ENCODE data around the gene FERMT3. TPM values are rescaled to one million over a fixed set of nuclear protein-coding genes. Genes with fewer than 3 reads are reported as not detected.

FERMT3 gene
- total and polyA plus RNA-seq, 2 of the 13 experiments (the other 11 are each of a cell fraction or from before 2014, with no cell fraction given) = 0.29 TPM; not detected in 1

DNA sequence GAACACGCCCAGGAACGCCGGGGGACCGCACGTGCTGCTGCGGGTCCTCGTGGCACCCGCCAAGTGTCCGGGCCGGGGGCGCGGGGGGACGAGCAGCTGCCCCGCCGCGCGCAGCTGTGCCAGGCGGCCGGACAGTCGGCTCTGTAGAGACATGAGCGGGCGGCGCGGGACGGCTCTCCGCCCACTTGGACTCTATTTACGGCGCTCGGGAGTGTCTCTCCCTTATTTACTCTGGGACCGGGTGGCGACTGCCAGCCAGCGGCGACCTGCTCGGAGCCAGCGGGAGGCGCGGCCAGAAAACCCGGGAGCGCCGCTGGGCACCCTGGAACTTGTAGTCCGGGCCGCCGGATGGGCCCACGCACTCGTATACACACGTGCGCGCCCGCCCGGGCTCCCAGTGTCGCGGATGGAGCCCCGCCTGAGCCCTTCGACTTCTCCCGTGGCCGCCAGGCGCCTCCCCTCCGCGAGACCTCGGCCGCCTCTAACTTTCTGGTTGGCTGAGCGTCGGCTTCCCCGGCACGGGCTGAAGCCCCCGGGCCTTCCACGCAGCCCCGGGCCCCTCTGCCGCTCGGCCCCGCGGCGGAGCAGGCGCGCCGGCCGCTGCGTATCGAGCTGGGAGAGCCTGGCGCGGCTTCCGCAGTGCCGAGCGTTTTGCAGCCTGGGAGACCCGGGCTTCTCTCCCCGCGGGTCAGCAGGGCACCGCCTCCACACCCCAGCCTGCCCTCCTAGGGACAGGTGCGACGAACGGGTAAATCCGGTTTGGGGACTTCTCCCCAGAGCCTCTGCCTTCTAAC lies 40.5 kb upstream of the FERMT3 start, which contains the start of gene MACROD1:
MACROD1 (minus strand) TSS at position 272 of the 794 bp plus-strand sequence; CDS start at position 153, 119 bp downstream.
- in situ Hi-C loops (cut with HindIII; ENCODE audit: extremely low pct_ligation_motif_present, low pct_unique_long_range_greater_than_20kb) (no loop called here), intact Hi-C loops (cut with micrococcal nuclease; ENCODE audit: unreplicated experiment) (no loop called here)
- 2% methylated on average over 19 of the region's 92 CpGs for WGBS (ENCODE audit: low lambda C conversion rate)
- ChIA-PET CTCF (ENCODE audit: low intra/inter-chr PET ratio, low total read pairs) (no interaction called here), POLR2A (interaction anchor here (0.6 to 3.5 kb wide), 12 partner anchors 15 to 159 kb away, joined by 3 to 31 read pairs (median 4); partner anchors contain the start of genes CATSPERZ, FKBP2, STIP1 and TRMT112)
- Histone ChIP-seq H3K4me1 (ENCODE audit: insufficient read depth, low read length) (peaks cover 43% of the 10 kb centered on the region), H3K4me3 (replicated peaks in 1 of 3; ENCODE audit: insufficient read depth in 1 of 3, low read depth in 2 of 3, low read length in 3 of 3) (peak within 1 kb of the TSS; percentile 55 to 94 (median 94)), H3K79me2 (ENCODE audit: insufficient read depth, low read length) (peaks cover 17% of the 10 kb centered on the region), H3K27ac (ENCODE audit: extremely low read length, insufficient read depth, low read length) (peak within 1 kb of the TSS; percentile 89), H4K20me1 (ENCODE audit: insufficient read depth, low read length) (no peaks in the 10 kb centered on the region), H2AFZ (ENCODE audit: low read length) (no peak within 1 kb of the TSS), H3K36me3 (replicated peaks in 1 of 2; ENCODE audit: control insufficient read depth in 1 of 2, insufficient read depth in 2 of 2, low read length in 2 of 2) (no peaks in the 10 kb centered on the region), H3K9me3 (ENCODE audit: low read length) (no peaks in the 10 kb centered on the region), H3K4me2 (ENCODE audit: low read depth, low read length) (peak within 1 kb of the TSS; percentile 88), H3K9ac (ENCODE audit: insufficient read depth, low read depth, low read length) (peak within 1 kb of the TSS; percentile 93), H3K27me3 (ENCODE audit: control insufficient read depth in 1 of 2, insufficient read depth in 2 of 2, low read length in 2 of 2) (no peaks in the 10 kb centered on the region; a peak in 1 of 5 replicates)
- BruUV-seq (replicated peaks) = TSS peak; percentile 73
- peak; percentile 93 for ATAC-seq
- peak; percentile 86 for DNase-seq (ENCODE audit: low spot score)
- FAIRE-seq = no peak
- 0 out of 2 replicates have a peak, but pooled peaks have one; percentile 46 for TF ChIP-seq RARG (CRISPR knock-in tag; IDR thresholded peaks at IDR 0.05; ENCODE audit: low read depth)
- TF ChIP-seq RCOR2 (CRISPR knock-in tag; IDR thresholded peaks at IDR 0.05) = no peak
- 0 out of 2 replicates have a peak, but pooled peaks have one; percentile 5 for TF ChIP-seq ZNF619 (CRISPR knock-in tag; IDR thresholded peaks at IDR 0.05)
- TF ChIP-seq THAP8 (CRISPR knock-in tag; IDR thresholded peaks at IDR 0.05; ENCODE audit: borderline replicate concordance) = no peak
- TF ChIP-seq, protein P1, sequence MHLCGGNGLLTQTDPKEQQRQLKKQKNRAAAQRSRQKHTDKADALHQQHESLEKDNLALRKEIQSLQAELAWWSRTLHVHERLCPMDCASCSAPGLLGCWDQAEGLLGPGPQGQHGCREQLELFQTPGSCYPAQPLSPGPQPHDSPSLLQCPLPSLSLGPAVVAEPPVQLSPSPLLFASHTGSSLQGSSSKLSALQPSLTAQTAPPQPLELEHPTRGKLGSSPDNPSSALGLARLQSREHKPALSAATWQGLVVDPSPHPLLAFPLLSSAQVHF (CRISPR knock-in tag; IDR thresholded peaks at IDR 0.05) = no peak; the same call in 1 of the 2 replicates
- TF ChIP-seq ZFP36 (IDR thresholded peaks at IDR 0.05; ENCODE audit: borderline replicate concordance, low read depth, low read length, partially characterized antibody) = no peak
- TF ChIP-seq FOXP4 (CRISPR knock-in tag; IDR thresholded peaks at IDR 0.05) = no peak
- TF ChIP-seq AKNA (CRISPR knock-in tag; IDR thresholded peaks at IDR 0.05; ENCODE audit: borderline replicate concordance) = no peak
- no peak; the same call in 1 of the 2 replicates for TF ChIP-seq ZNF782 (CRISPR knock-in tag; IDR thresholded peaks at IDR 0.05; ENCODE audit: borderline replicate concordance)
